Liver (tissue), 9 donors: Measurements from ENCODE around the gene MAP2K7. TPM values are rescaled to one million over a fixed set of nuclear protein-coding genes. Genes with fewer than 3 reads are reported as not detected.

ENCODE experiments used
- DNase-seq: peaks from one replicate; pipeline ENCODE4 v3.0.0-alpha.2; 2017; ENCODE audit warnings: low spot score
- H3K27ac ChIP-seq, 2 donors: one replicate each; pipeline ENCODE4 v1.7.0; 2013; ENCODE audit warnings: inconsistent platforms in 2 of 2, low read length in 2 of 2, control low read depth in 1 of 2, low read depth in 1 of 2, mild to moderate bottlenecking in 1 of 2
- H3K27me3 ChIP-seq, 4 donors: one replicate each; pipeline versions ENCODE4 v1.6.1 to v1.7.0; 2013; ENCODE audit warnings: low read length in 3 of 4, inconsistent platforms in 1 of 4, mild to moderate bottlenecking in 1 of 4, moderate library complexity in 1 of 4; ENCODE audit not compliant: control insufficient read depth in 4 of 4, insufficient read depth in 4 of 4
- H3K36me3 ChIP-seq, 4 donors: one replicate each; pipeline versions ENCODE4 v1.6.1 to v1.7.0; 2013; ENCODE audit warnings: low read length in 3 of 4, mild to moderate bottlenecking in 3 of 4, low read depth in 1 of 4, moderate library complexity in 1 of 4; ENCODE audit not compliant: control insufficient read depth in 4 of 4, insufficient read depth in 3 of 4
- H3K4me1 ChIP-seq, 4 donors: one replicate each; pipeline versions ENCODE4 v1.6.1 to v1.7.0; 2013; ENCODE audit warnings: low read length in 3 of 4, mild to moderate bottlenecking in 3 of 4, moderate library complexity in 1 of 4; ENCODE audit not compliant: control insufficient read depth in 4 of 4, insufficient read depth in 4 of 4
- H3K4me3 ChIP-seq, 3 donors: one replicate each; pipeline versions ENCODE4 v1.6.1 to v1.7.0; 2013; ENCODE audit warnings: low read length in 3 of 3, control low read depth in 1 of 3, low read depth in 1 of 3, mild to moderate bottlenecking in 1 of 3
- H3K9ac ChIP-seq, 2 donors: one replicate each; pipeline ENCODE4 v1.7.0; 2013; ENCODE audit warnings: low read length in 2 of 2, mild to moderate bottlenecking in 2 of 2, moderate library complexity in 2 of 2, control low read depth in 1 of 2, low read depth in 1 of 2
- H3K9me3 ChIP-seq, 4 donors: one replicate each; pipeline versions ENCODE4 v1.6.1 to v1.7.0; 2013; ENCODE audit warnings: low read length in 3 of 4; ENCODE audit not compliant: control insufficient read depth in 4 of 4
- ATF3 ChIP-seq: IDR thresholded peaks from 2 replicates; pipeline ENCODE4 v1.6.1; 2016; ENCODE audit warnings: antibody characterized with exemption
- CTCF ChIP-seq: fragments of 150-350 bp; IDR thresholded peaks from 2 replicates; pipeline ENCODE4 v1.5.1; 2017; ENCODE audit warnings: improper control_type of control experiment, low read depth, low read length; ENCODE audit not compliant: missing input control
- EGR1 ChIP-seq, 2 donors: IDR thresholded peaks; 2 replicates each; pipeline ENCODE4 v1.6.1; 2016 to 2018; ENCODE audit warnings: antibody characterized with exemption in 2 of 2, low read depth in 2 of 2
- FOXA1 ChIP-seq: IDR thresholded peaks from 2 replicates; pipeline ENCODE4 v1.6.1; 2016; ENCODE audit warnings: antibody characterized with exemption
- FOXA2 ChIP-seq: IDR thresholded peaks from 2 replicates; pipeline ENCODE4 v1.6.1; 2016; ENCODE audit warnings: antibody characterized with exemption
- GABPA ChIP-seq, 2 donors: IDR thresholded peaks in 1 of 2; conservative IDR thresholded peaks in 1 of 2; 2 replicates each; pipeline ENCODE4 v1.6.1; 2016; ENCODE audit warnings: antibody characterized with exemption in 2 of 2, mild to moderate bottlenecking in 1 of 2, moderate library complexity in 1 of 2
- HNF4A ChIP-seq, 2 donors: conservative IDR thresholded peaks; 2 replicates each; pipeline ENCODE4 v1.6.1; 2016; ENCODE audit warnings: antibody characterized with exemption in 2 of 2, mild to moderate bottlenecking in 2 of 2
- HNF4G ChIP-seq: IDR thresholded peaks from 2 replicates; pipeline ENCODE4 v1.6.1; 2016; ENCODE audit warnings: antibody characterized with exemption
- JUND ChIP-seq, 2 donors: IDR thresholded peaks; 2 replicates each; pipeline ENCODE4 v1.6.1; 2016; ENCODE audit warnings: antibody characterized with exemption in 2 of 2
- MAX ChIP-seq: IDR thresholded peaks from 2 replicates; pipeline ENCODE4 v1.6.1; 2016; ENCODE audit warnings: antibody characterized with exemption
- NR2F2 ChIP-seq: IDR thresholded peaks from 2 replicates; pipeline ENCODE4 v1.6.1; 2016; ENCODE audit warnings: antibody characterized with exemption
- RAD21 ChIP-seq, 2 donors: IDR thresholded peaks; 2 replicates each; pipeline ENCODE4 v1.6.1; 2016; ENCODE audit warnings: antibody characterized with exemption in 2 of 2, mild to moderate bottlenecking in 2 of 2
- REST ChIP-seq: IDR thresholded peaks from 2 replicates; pipeline ENCODE4 v1.6.1; 2016; ENCODE audit warnings: antibody characterized with exemption, mild to moderate bottlenecking
- RXRA ChIP-seq, 2 donors: IDR thresholded peaks; 2 replicates each; pipeline ENCODE4 v1.6.1; 2017 to 2018; ENCODE audit warnings: antibody characterized with exemption in 2 of 2, mild to moderate bottlenecking in 1 of 2
- SP1 ChIP-seq: IDR thresholded peaks from 2 replicates; pipeline ENCODE4 v1.6.1; 2018; ENCODE audit warnings: antibody characterized with exemption, mild to moderate bottlenecking
- TAF1 ChIP-seq: conservative IDR thresholded peaks from 2 replicates; pipeline ENCODE4 v1.6.1; 2016; ENCODE audit warnings: antibody characterized with exemption, mild to moderate bottlenecking
- YY1 ChIP-seq: IDR thresholded peaks from 2 replicates; pipeline ENCODE4 v1.6.1; 2016; ENCODE audit warnings: antibody characterized with exemption, mild to moderate bottlenecking
- ZBTB33 ChIP-seq: IDR thresholded peaks from 2 replicates; pipeline ENCODE4 v1.6.1; 2016; ENCODE audit warnings: antibody characterized with exemption
- WGBS: extraction: QIAGEN DNeasy Blood & Tissue Kit; methylation state at CpG from one replicate; pipeline ENCODE4 v1.1.7; 2013; 5-methylcytosine and 5-hydroxymethylcytosine counted together
- polyA plus RNA-seq, 2 donors: library from polyadenylated mRNA; stranded (reverse) in 1 of 2; unstranded in 1 of 2; fragments of 200-250 nt in 1 of 2; fragments of >200 nt in 1 of 2; fragmentation: Nextera tagmentation in 1 of 2; extraction: Ambion mirVana in 1 of 2; gene quantifications; one replicate each; pipeline versions ENCODE4 v1.2.1 to v1.2.3, GENCODE V29; 2013 to 2015
- total RNA-seq, 2 donors: library from RNA; depleted of rRNA; stranded (reverse); fragments of >200 nt; gene quantifications; one replicate each; pipeline ENCODE4 v1.2.3, GENCODE V29; 2014
- donor health status: healthy.
- donor health status: healthy.
- donor health status: healthy.
- donor health status: healthy.
- donor health status: healthy.

The MAP2K7 gene
- total and polyA plus RNA-seq, 4 donors: 3.0 to 11.7 (median 9.5) TPM

- TF ChIP-seq MAX (no peak), TAF1 (no peak), RAD21 (IDR thresholded peaks at IDR 0.05) (no peak), EGR1 (IDR thresholded peaks at IDR 0.05; ENCODE audit: low read depth in 2 of 2) (no peak), NR2F2 (no peak), RXRA (IDR thresholded peaks at IDR 0.05) (no peak)
- DNase-seq: no peak
- 92% methylated on average over 55 of the region's 55 CpGs for WGBS
- Histone ChIP-seq H3K27ac (no peak overlapping the region), H3K36me3 (peaks cover 16 to 58% (median 31%) of the 10 kb centered on the region in 4 donors), H3K27me3 (no peaks in the 10 kb centered on the region), H3K9ac (no peak overlapping the region), H3K9me3 (no peaks in the 10 kb centered on the region), H3K4me3 (no peak overlapping the region), H3K4me1 (peaks cover 0 to 4% (median 1%) of the 10 kb centered on the region in 4 donors)
Observed at GRCh38 chr19:7933828-7934725, 30.4 kb downstream of the MAP2K7 start.

- DNase-seq: no peak
- Histone ChIP-seq H3K9ac (no peak overlapping the region), H3K4me3 (no peak overlapping the region), H3K9me3 (no peaks in the 10 kb centered on the region), H3K4me1 (peaks cover 0 to 4% (median 1%) of the 10 kb centered on the region in 4 donors), H3K36me3 (peaks cover 16 to 59% (median 30%) of the 10 kb centered on the region in 4 donors), H3K27ac (no peak overlapping the region), H3K27me3 (no peaks in the 10 kb centered on the region)
- TF ChIP-seq SP1: no peak
- TF ChIP-seq RXRA (IDR thresholded peaks at IDR 0.05): peak; percentile 13 to 76
- TF ChIP-seq HNF4A (conservative IDR thresholded peaks at IDR 0.05): peak in 1 of 2 donors; percentile 22
- 76% methylated on average over 21 of the region's 21 CpGs for WGBS
Observed at GRCh38 chr19:7934766-7935165, 31.1 kb downstream of the MAP2K7 start.

GRCh38 chr19:7940841-7941240 lies 37.2 kb downstream of the MAP2K7 start:
- Histone ChIP-seq H3K4me1 (peaks cover 3 to 27% (median 11%) of the 10 kb centered on the region in 4 donors), H3K9ac (no peak overlapping the region), H3K9me3 (no peaks in the 10 kb centered on the region), H3K27ac (no peak overlapping the region), H3K36me3 (peaks cover 8 to 27% (median 10%) of the 10 kb centered on the region in 4 donors), H3K27me3 (no peaks in the 10 kb centered on the region), H3K4me3 (no peak overlapping the region)
- DNase-seq: no peak
- 95% methylated on average over 13 of the region's 13 CpGs for WGBS
- TF ChIP-seq ATF3 (no peak), RAD21 (IDR thresholded peaks at IDR 0.05) (no peak), FOXA2 (no peak), HNF4G (no peak), TAF1 (no peak), FOXA1 (no peak), JUND (IDR thresholded peaks at IDR 0.05) (no peak), CTCF (no peak), SP1 (no peak), GABPA (IDR thresholded peaks at IDR 0.05 in 1 of 2, conservative IDR thresholded peaks at IDR 0.05 in 1 of 2) (no peak), HNF4A (conservative IDR thresholded peaks at IDR 0.05) (no peak), YY1 (no peak), RXRA (IDR thresholded peaks at IDR 0.05) (no peak), ZBTB33 (no peak), NR2F2 (no peak), REST (no peak), EGR1 (IDR thresholded peaks at IDR 0.05; ENCODE audit: low read depth in 2 of 2) (no peak), MAX (no peak)
